ENCODE measurements around the gene FAM135A. TPM values are rescaled to one million over a fixed set of nuclear protein-coding genes. Genes with fewer than 3 reads are reported as not detected.

FAM135A gene
- total and polyA plus RNA-seq, 9 of the 15 experiments (the other 6 are each of a cell fraction or from before 2014, with no cell fraction given): 7.4 to 32.9 (median 19.2) TPM

- TF ChIP-seq TEAD2 (tag; IDR thresholded peaks at IDR 0.05) (no peak), ERF (CRISPR knock-in tag; IDR thresholded peaks at IDR 0.05) (peak; percentile 31; the same call in 1 of the 2 replicates), KAT8 (IDR thresholded peaks at IDR 0.05; ENCODE audit: low read depth) (no peak), CBFB (CRISPR knock-in tag; IDR thresholded peaks at IDR 0.05) (no peak), GABPB2 (CRISPR knock-in tag; conservative IDR thresholded peaks at IDR 0.05) (no peak), ZNF778 (CRISPR knock-in tag; IDR thresholded peaks at IDR 0.05) (no peak), SP1 (CRISPR knock-in tag; IDR thresholded peaks at IDR 0.05) (peak; percentile 82; the same call in 1 of the 2 replicates)
- TF ChIP-seq, protein P1, sequence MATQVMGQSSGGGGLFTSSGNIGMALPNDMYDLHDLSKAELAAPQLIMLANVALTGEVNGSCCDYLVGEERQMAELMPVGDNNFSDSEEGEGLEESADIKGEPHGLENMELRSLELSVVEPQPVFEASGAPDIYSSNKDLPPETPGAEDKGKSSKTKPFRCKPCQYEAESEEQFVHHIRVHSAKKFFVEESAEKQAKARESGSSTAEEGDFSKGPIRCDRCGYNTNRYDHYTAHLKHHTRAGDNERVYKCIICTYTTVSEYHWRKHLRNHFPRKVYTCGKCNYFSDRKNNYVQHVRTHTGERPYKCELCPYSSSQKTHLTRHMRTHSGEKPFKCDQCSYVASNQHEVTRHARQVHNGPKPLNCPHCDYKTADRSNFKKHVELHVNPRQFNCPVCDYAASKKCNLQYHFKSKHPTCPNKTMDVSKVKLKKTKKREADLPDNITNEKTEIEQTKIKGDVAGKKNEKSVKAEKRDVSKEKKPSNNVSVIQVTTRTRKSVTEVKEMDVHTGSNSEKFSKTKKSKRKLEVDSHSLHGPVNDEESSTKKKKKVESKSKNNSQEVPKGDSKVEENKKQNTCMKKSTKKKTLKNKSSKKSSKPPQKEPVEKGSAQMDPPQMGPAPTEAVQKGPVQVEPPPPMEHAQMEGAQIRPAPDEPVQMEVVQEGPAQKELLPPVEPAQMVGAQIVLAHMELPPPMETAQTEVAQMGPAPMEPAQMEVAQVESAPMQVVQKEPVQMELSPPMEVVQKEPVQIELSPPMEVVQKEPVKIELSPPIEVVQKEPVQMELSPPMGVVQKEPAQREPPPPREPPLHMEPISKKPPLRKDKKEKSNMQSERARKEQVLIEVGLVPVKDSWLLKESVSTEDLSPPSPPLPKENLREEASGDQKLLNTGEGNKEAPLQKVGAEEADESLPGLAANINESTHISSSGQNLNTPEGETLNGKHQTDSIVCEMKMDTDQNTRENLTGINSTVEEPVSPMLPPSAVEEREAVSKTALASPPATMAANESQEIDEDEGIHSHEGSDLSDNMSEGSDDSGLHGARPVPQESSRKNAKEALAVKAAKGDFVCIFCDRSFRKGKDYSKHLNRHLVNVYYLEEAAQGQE (IDR thresholded peaks at IDR 0.05; ENCODE audit: borderline replicate concordance): 0 out of 2 replicates have a peak, but pooled peaks have one; percentile 14
- TF ChIP-seq, protein P1 (CRISPR knock-in tag; IDR thresholded peaks at IDR 0.05; ENCODE audit: low read depth): no peak
These were observed 18.6 kb upstream of the FAM135A start (continued) for GRCh38 chr6:70394518-70395300.
